Measurements from ENCODE around the gene GOLPH3. TPM values are rescaled to one million over a fixed set of nuclear protein-coding genes. Genes with fewer than 3 reads are reported as not detected.

GOLPH3 gene
- total RNA-seq, 1 donor from 2014 or later = 112 TPM

GRCh38 chr5:32165597-32165996 lies 8.5 kb downstream of the GOLPH3 start:
- no peak overlapping the region for H3K4me3 ChIP-seq
- no peaks in the 10 kb centered on the region for H3K27me3 ChIP-seq
- peak overlapping the region; percentile 20 for H3K27ac ChIP-seq
- ATAC-seq = no peak
- TF ChIP-seq, protein P1, sequence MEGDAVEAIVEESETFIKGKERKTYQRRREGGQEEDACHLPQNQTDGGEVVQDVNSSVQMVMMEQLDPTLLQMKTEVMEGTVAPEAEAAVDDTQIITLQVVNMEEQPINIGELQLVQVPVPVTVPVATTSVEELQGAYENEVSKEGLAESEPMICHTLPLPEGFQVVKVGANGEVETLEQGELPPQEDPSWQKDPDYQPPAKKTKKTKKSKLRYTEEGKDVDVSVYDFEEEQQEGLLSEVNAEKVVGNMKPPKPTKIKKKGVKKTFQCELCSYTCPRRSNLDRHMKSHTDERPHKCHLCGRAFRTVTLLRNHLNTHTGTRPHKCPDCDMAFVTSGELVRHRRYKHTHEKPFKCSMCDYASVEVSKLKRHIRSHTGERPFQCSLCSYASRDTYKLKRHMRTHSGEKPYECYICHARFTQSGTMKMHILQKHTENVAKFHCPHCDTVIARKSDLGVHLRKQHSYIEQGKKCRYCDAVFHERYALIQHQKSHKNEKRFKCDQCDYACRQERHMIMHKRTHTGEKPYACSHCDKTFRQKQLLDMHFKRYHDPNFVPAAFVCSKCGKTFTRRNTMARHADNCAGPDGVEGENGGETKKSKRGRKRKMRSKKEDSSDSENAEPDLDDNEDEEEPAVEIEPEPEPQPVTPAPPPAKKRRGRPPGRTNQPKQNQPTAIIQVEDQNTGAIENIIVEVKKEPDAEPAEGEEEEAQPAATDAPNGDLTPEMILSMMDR (IDR thresholded peaks at IDR 0.05) = no peak
- H3K36me3 ChIP-seq = peaks cover 43% of the 10 kb centered on the region
- intact Hi-C loops (cut with DNase I) = no loop called here
- H3K4me1 ChIP-seq = peaks cover 46% of the 10 kb centered on the region
- no peak for DNase-seq
- no peaks in the 10 kb centered on the region for H3K9me3 ChIP-seq

GRCh38 chr5:32163785-32164184 lies 10.3 kb downstream of the GOLPH3 start:
- Histone ChIP-seq H3K4me3 (no peak overlapping the region), H3K27me3 (no peaks in the 10 kb centered on the region), H3K9me3 (no peaks in the 10 kb centered on the region), H3K36me3 (peaks cover 25% of the 10 kb centered on the region), H3K27ac (no peak overlapping the region), H3K4me1 (peaks cover 48% of the 10 kb centered on the region)
- DNase-seq = no peak
- TF ChIP-seq, protein P1 (IDR thresholded peaks at IDR 0.05) = no peak
- intact Hi-C loops (cut with DNase I) = no loop called here
- ATAC-seq = no peak

- H3K4me1 ChIP-seq = peaks cover 54% of the 10 kb centered on the region
- no peak for ATAC-seq
Observed at GRCh38 chr5:32163053-32163452, 11.1 kb downstream of the GOLPH3 start.

DNA sequence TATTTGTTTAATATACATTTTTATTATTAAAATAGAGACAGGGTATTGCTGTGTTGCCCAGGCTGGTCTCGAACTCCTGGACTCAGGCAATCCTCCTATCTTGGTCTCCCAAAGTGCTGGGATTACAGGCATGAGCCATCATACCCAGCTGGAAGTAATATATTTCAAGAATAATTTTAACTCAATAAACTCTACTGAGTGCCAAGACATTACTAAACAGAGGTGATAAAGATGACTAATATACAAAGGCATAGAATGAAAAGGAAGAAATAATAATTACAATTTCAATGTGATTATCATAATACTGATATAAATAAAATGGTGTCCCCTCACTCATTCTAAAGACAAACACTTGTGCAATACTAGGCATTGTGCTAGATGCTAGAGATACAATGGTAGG lies 13.9 kb downstream of the GOLPH3 start:
- no peaks in the 10 kb centered on the region for H3K27me3 ChIP-seq
- TF ChIP-seq, protein P1 (IDR thresholded peaks at IDR 0.05) = no peak
- peaks cover 47% of the 10 kb centered on the region for H3K4me1 ChIP-seq
- no peak for DNase-seq
- no peak for ATAC-seq
- intact Hi-C loops (cut with DNase I) = no loop called here
- no peaks in the 10 kb centered on the region for H3K9me3 ChIP-seq
- H3K27ac ChIP-seq = no peak overlapping the region
- no peaks in the 10 kb centered on the region for H3K36me3 ChIP-seq
- no peak overlapping the region for H3K4me3 ChIP-seq

More at GRCh38 chr5:32163053-32163452, 11.1 kb downstream of the GOLPH3 start:
- Histone ChIP-seq H3K36me3 (peaks cover 18% of the 10 kb centered on the region), H3K4me3 (no peak overlapping the region), H3K27me3 (no peaks in the 10 kb centered on the region), H3K27ac (no peak overlapping the region), H3K9me3 (no peaks in the 10 kb centered on the region)
- no peak for DNase-seq
- TF ChIP-seq, protein P1 (IDR thresholded peaks at IDR 0.05) = no peak
- intact Hi-C loops (cut with DNase I) = no loop called here

DNA sequence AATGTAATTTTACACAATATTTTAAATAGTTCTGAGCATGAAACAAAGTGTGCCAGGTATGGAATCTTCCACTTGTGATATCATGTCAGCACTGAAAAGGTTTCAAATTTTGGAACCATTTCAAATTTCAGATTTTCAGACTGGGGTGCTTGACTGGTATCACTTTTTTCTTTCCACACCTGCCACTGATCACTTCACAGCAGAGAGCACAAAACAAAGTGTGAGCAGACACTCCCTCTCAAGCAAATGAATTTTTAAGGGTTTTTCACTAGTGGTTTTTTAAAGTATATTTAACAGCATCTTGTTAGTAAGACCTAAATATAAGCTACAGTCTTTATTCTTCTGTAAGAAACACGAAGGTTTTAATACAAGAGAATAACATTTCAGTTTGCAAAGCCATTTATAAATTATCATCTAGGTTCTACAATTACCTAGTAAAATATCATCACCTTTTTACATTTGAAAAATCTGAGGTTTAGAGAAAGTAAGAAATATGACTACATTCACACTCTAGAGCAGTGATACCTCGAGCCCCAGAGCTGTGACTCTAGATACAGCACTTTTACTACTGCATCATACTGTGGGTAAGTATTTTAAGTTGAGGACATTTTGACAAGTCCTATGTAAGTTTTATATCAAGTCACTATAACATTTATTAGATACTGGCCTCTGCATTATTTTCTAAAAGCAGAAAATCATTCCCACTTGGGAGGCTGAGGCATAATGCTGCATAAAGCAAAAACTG lies 14.6 kb downstream of the GOLPH3 start:
- intact Hi-C loops (cut with DNase I) = no loop called here
- TF ChIP-seq, protein P1 (IDR thresholded peaks at IDR 0.05) = no peak
- DNase-seq (no peak), ATAC-seq (no peak)
- H3K9me3 ChIP-seq = no peaks in the 10 kb centered on the region
- H3K4me3 ChIP-seq = no peak overlapping the region
- no peaks in the 10 kb centered on the region for H3K27me3 ChIP-seq
- no peaks in the 10 kb centered on the region for H3K36me3 ChIP-seq
- H3K4me1 ChIP-seq = peaks cover 45% of the 10 kb centered on the region
- H3K27ac ChIP-seq = no peak overlapping the region

- peaks cover 54% of the 10 kb centered on the region for H3K4me1 ChIP-seq
- intact Hi-C loops (cut with DNase I) = no loop called here
Observed at GRCh38 chr5:32158679-32158975, 15.5 kb downstream of the GOLPH3 start.

More at GRCh38 chr5:32158679-32158975, 15.5 kb downstream of the GOLPH3 start:
- no peaks in the 10 kb centered on the region for H3K9me3 ChIP-seq
- DNase-seq = no peak
- ATAC-seq = no peak
- H3K4me3 ChIP-seq = no peak overlapping the region
- H3K36me3 ChIP-seq = no peaks in the 10 kb centered on the region
- H3K27me3 ChIP-seq = no peaks in the 10 kb centered on the region
- no peak overlapping the region for H3K27ac ChIP-seq
- TF ChIP-seq, protein P1 (IDR thresholded peaks at IDR 0.05) = no peak
